ENCODE data around the gene CELF2.

DNA sequence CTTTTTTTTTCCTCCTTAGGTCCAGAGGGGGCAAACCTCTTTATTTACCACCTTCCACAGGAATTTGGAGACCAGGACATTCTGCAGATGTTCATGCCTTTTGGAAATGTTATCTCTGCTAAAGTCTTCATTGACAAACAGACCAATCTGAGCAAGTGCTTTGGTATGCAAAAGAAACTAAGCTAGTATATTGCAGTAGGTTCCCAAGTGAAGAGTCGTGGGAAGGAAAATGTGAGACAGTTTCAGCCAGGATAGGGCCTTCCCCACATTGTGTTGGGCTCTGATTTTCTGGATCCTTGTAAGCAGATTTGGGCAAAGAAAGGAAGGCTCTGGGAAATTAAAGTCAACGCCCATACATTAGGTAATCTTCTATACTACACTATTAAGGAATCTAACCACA is 308.1 kb downstream of the CELF2 start:
- TF ChIP-seq POLR2AphosphoS5 (IDR thresholded peaks at IDR 0.05), result no peak
- TF ChIP-seq, protein P1, sequence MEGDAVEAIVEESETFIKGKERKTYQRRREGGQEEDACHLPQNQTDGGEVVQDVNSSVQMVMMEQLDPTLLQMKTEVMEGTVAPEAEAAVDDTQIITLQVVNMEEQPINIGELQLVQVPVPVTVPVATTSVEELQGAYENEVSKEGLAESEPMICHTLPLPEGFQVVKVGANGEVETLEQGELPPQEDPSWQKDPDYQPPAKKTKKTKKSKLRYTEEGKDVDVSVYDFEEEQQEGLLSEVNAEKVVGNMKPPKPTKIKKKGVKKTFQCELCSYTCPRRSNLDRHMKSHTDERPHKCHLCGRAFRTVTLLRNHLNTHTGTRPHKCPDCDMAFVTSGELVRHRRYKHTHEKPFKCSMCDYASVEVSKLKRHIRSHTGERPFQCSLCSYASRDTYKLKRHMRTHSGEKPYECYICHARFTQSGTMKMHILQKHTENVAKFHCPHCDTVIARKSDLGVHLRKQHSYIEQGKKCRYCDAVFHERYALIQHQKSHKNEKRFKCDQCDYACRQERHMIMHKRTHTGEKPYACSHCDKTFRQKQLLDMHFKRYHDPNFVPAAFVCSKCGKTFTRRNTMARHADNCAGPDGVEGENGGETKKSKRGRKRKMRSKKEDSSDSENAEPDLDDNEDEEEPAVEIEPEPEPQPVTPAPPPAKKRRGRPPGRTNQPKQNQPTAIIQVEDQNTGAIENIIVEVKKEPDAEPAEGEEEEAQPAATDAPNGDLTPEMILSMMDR (IDR thresholded peaks at IDR 0.05), result no peak
- no peak for TF ChIP-seq POLR2A (IDR thresholded peaks at IDR 0.05)

All from suprapubic skin (tissue), 4 donors.